Measurements from ENCODE around the gene PCSK2. TPM values are rescaled to one million over a fixed set of nuclear protein-coding genes. Genes with fewer than 3 reads are reported as not detected.

Gene PCSK2
- total and polyA plus RNA-seq, 10 donors = 0.06 to 0.17 (median 0.16) TPM; not detected in 3

DNA sequence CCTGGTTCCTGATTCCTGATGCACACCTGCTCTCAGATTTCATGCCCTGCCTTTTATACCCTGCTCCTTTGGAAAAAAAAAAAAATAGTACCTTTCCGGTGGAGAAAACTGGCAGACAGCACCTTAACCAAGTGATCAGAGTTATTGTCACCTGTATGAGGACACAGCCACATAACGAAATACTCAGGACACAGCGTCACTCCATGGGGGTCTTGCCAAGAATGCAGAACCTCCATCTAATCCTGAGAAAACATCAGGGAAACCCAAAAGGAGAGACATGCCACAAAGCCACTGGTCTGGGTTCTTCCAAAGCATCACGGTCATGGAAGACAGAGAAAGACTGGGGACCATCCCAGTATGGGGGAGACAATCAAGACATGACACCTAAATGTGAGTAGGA lies 275.3 kb downstream of the PCSK2 start:
- DNase-seq = no peak
- Histone ChIP-seq H3K27ac (no peak overlapping the region), H3K4me3 (no peak overlapping the region), H3K9me3 (no peaks in the 10 kb centered on the region), H3K36me3 (no peaks in the 10 kb centered on the region), H3K27me3 (replicated peaks in 1 of 7) (no peaks in the 10 kb centered on the region), H3K4me1 (peaks cover 0 to 35% (median 16%) of the 10 kb centered on the region in 6 donors)
- intact Hi-C loops (cut with DNase I; ENCODE audit: low total_unique reads) = loop anchor here (10.0 kb wide), 4 partner anchors 393 to 773 kb away; partner anchors contain the start of genes KAT14 and PET117
- TF ChIP-seq POLR2AphosphoS5 (IDR thresholded peaks at IDR 0.05) (no peak), CTCF (IDR thresholded peaks at IDR 0.05 in 8 of 11, conservative IDR thresholded peaks at IDR 0.05 in 3 of 11) (no peak), POLR2A (IDR thresholded peaks at IDR 0.05) (no peak)
- 87 to 93% (median 90%) methylated on average over 4 of the region's 4 CpGs for WGBS, 5 donors

DNA sequence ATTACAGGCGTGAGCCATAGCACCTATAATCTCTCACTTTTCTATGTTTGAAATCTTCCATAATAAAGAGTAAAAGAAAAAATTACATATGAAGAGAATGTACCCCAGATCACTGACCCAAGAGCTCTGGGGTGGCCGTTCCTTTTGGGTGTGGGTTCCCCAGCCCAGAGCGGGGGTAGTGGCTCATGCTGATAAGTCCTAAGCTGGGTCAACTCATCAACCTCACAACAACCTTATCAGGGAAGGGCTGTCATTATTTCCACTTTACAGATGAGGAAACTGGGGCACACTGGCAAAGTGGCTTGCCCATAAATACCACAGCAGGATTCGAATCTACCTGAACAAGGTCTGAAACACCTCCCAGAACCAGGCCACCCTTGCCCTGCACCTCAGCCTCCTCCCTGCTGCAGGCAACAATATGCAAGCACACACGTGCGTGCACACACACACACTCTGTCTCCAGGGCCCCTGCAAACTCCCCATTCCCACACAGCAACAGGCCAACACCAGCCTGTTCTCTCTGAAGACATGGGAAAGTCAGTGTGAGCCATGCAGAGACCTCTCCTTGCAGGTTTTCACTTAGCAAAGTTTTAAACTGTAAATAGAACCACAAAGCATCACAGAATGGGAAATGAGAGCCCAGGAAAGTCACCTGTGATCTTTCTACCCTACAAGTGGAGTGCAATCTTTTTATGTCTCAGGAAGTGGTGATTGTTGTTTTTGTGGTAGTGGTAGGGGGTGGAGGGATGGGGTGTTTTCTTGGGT lies 276.6 kb downstream of the PCSK2 start:
- no peaks in the 10 kb centered on the region for H3K36me3 ChIP-seq
- intact Hi-C loops (cut with DNase I; ENCODE audit: low total_unique reads) = loop anchor here (10.0 kb wide), 4 partner anchors 391 to 771 kb away; partner anchors contain the start of genes KAT14 and PET117
- DNase-seq = no peak
- H3K4me3 ChIP-seq = no peak overlapping the region
- H3K4me1 ChIP-seq = peaks cover 0 to 35% (median 16%) of the 10 kb centered on the region in 6 donors
- H3K27me3 ChIP-seq (replicated peaks in 1 of 7) = no peaks in the 10 kb centered on the region
- 70 to 86% (median 78%) methylated on average over 6 of the region's 6 CpGs for WGBS, 5 donors
- TF ChIP-seq POLR2A (IDR thresholded peaks at IDR 0.05) (no peak), POLR2AphosphoS5 (IDR thresholded peaks at IDR 0.05) (no peak), CTCF (IDR thresholded peaks at IDR 0.05 in 8 of 11, conservative IDR thresholded peaks at IDR 0.05 in 3 of 11) (no peak)
- H3K27ac ChIP-seq = no peak overlapping the region
- H3K9me3 ChIP-seq = no peaks in the 10 kb centered on the region

DNA sequence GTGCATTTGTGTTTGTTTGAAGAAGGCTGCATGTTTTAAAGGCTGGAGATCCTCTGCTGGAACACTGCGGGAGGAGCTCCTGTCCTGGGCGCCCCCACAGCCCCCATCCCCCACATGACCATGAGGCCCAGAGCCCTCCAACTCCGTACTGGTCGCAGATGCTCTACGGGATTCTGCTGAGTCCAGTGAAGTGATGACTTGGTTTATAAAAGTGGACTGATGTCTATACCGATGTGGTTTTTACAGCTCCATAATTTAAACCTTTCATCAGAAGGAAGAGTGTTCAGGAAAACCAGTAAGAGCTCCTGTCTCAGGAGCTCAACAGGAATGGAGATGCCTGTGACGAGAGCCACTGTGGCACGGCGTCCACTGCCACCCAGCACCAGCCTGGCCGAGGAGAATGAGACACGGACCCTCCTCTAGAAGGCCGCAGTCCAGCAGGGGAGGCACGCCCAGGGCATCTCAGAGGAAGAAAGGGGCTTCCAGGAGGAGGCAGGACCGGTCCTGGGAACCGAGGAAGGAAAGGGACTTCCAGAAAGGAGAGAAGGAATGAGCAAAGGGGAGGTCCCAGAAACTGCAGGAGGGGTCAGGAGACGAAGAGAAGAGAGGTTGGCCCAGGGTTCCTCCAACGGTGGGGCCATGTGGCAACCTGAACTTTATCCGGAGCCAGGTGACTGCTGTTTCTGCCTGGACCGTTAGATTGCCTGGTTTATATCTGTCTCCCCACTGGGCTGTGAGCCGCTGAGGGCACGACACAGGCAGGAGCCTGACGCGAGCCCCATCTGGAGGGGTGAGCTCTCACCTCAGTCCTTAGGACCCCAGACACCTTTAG lies 277.4 kb downstream of the PCSK2 start:
- H3K36me3 ChIP-seq = no peaks in the 10 kb centered on the region
- H3K4me1 ChIP-seq = peaks cover 0 to 35% (median 16%) of the 10 kb centered on the region in 6 donors
- DNase-seq = peak; percentile 83
- no peaks in the 10 kb centered on the region for H3K9me3 ChIP-seq
- WGBS, 5 donors = 38 to 56% (median 44%) methylated on average over 23 of the region's 23 CpGs
- peak overlapping the region in 4 of 8 donors; percentile 6 to 72 (median 52) for H3K27ac ChIP-seq
- no peaks in the 10 kb centered on the region for H3K27me3 ChIP-seq (replicated peaks in 1 of 7)
- H3K4me3 ChIP-seq = peak overlapping the region in 6 of 8 donors; percentile 50 to 75 (median 56)
- intact Hi-C loops (cut with DNase I; ENCODE audit: low total_unique reads) = loop anchor here (10.0 kb wide), 4 partner anchors 391 to 771 kb away; partner anchors contain the start of genes KAT14 and PET117
- TF ChIP-seq POLR2AphosphoS5 (IDR thresholded peaks at IDR 0.05) (no peak), CTCF (IDR thresholded peaks at IDR 0.05 in 8 of 11, conservative IDR thresholded peaks at IDR 0.05 in 3 of 11) (no peak), POLR2A (IDR thresholded peaks at IDR 0.05) (no peak)

All from spleen (tissue), 11 donors.